ENCODE results near the gene SLC25A33. TPM values are rescaled to one million over a fixed set of nuclear protein-coding genes. Genes with fewer than 3 reads are reported as not detected.

SLC25A33 gene
- total RNA-seq, 1 donor from 2014 or later = 3.9 TPM

DNA sequence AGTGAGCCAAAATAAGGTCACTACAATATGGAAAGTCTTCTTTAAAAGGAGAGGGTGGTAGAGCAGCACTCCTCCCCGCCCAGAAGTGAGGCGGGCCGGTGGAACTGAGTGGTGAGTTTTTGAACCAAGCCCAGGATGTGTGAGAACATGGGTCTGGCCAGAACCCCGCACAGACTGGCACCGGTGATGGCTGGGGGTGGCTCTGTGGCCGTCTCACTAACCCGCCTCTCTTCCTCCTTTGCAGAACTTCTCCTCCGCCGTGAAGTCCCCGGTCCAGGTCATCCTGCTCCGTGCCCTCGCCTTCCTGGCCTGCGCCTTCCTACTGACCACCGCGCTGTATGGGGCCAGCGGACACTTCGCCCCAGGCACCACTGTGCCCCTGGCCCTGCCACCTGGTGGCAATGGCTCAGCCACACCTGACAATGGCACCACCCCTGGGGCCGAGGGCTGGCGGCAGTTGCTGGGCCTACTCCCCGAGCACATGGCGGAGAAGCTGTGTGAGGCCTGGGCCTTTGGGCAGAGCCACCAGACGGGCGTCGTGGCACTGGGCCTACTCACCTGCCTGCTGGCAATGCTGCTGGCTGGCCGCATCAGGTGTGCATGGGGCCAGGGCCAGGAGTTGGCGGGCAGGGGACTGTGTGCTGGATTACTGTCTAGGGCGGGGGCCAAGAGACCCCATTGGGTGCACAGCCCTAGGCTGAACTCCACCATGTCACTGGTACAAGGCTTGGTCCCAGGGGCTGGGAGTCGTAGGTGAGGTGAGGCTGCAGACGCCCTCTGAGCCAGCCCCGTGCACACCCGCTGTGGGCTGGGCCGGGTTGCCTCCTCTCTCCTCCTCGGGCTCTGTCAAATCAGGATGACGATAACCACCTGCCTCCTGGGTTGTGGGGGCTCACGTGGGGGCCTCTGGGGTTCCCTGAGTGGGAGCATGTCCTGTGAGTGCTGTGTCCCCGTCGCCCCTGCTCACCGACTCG, 61.9 kb downstream of the SLC25A33 start:
- DNase-seq (ENCODE audit: low spot score) = no peak

DNA sequence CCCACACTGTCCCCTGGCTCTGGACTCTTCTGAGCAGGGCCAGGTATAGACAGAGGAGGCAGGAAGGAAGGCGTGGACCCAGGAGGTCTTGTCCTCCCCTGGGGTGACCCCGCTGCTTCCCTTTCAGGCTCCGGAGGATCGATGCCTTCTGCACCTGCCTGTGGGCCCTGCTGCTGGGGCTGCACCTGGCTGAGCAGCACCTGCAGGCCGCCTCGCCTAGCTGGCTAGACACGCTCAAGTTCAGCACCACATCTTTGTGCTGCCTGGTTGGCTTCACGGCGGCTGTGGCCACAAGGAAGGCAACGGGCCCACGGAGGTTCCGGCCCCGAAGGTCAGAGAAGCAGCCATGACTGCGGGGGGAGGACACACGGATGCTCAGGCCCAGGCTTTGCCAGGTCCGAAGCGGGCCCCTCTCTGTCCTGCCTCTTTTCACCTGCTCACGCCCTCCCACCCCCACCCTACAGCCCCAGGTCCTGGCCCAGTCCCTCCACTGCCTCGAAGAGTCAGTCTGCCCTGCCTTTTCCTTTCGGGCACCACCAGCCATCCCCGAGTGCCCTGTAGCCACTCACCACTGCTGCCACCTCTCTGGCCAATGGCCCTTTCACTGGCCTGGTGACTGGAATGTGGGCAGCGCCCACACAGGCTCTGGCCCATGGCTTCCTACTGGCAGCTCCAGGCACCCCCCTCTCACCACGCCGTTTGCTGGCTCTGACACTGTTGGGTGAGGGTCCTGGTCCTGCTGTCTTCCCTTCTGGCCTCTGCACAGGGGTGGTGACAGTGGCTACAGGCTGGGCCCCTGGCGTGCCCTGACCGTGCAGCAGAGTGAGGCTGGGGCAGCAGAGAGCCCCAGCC, 62.9 kb downstream of the SLC25A33 start:
- no peak for DNase-seq (ENCODE audit: low spot score)

DNA sequence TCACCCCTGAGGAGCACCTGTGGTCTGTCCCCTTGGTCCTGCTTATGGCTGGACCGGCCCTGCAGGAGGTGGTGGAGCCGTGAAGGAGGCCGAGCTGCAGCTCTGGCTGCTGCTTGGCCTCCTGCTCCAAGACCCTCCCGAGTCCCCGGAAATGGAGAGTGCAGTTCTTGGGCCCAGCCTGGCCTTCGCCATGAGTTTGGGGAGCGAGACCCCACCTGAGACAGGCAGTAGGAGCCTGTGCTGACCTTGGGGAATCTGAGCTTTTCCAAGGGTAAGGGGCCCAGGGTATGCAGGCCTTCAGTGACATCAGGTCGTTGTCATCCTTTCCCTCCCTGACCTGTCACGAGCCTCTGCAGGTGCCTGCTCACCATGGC, 63.5 kb downstream of the SLC25A33 start:
- DNase-seq (ENCODE audit: low spot score) = no peak

DNA sequence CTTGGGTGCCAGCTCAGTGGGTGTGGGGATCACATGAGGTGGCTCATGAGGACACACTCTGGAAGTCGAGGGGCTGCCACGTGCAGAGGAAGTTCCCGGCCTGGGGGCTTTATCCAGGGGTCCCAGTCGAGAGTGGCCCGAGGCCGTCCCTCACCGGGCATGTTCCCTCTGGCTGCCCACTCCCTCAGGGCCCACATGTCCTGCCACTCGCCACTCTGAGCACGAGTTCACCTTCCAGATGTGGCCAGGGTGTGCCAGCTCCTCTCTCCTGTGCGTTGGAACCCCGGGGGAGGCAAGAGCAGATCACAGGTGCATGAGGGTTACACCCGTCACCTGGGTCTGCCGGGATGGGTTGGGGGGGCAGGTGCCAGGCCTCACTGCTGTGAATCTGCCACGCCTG, 64.0 kb downstream of the SLC25A33 start:
- no peak for DNase-seq (ENCODE audit: low spot score)

DNA sequence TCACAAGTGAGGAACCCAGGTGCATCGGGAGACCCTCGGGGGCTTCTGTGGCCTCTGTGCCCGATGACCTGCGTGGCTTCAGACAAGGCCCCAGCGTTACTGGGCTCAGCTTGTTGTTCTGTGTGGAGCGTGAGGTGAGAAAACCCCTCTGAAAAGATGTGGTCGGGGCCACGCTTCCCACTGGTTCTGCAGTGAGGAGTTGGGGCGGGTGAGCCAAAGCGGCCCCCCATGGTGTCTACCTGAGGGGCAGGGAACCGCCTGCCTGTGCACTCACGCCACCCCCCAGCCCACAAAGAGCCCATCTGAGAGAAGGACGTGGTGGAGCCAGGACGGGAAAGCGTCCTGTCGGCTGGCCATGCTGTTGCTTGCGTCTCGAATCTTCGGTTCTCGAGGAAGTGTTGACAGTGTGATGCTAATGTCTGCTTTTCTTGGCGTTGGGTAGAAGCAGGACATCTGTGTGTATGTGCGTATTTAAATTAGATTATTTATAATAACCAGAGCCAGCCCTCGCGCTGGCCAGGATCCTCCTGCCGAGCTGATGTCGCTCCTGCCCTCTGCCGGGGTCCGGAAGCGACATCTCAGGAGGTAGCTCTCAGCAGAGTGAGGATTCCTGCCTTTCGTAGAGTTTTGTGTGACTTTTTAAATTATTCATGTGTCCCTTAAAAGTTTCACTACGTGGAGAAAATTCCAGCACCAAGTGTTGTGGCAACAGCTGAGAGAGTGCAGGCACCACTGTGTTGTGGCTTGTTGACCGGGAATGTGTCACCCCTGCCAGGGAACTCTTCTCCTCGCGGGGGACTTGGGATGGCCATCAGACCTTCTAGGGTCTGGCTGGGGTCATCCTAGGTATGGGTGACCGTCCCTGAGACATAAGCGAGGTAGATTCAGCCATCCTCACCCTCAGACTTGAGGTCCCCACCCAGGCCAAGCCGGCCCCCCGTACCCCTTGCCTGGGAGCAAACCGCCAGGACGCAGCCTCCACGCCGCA, 64.8 kb downstream of the SLC25A33 start:
- DNase-seq (ENCODE audit: low spot score) = no peak

DNA sequence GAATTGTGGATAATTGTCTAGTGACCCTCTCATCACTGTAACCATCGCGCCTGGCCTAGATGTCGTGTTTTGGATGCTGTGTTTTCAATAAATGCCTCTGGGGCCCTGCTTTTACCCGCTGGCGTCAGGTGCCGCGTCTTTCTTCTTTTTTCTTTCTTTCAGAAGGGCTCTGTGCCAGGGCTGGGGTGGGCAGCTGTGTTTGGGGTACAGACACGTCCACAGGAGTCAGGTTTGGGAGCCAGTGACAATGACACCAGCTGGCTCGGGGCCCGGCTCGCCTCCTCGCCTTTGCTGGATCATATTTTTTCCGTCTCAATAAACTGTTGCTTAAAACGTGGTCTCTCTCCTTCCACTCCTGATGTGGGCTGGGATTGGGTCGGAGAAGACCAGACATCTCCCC, 65.6 kb downstream of the SLC25A33 start:
- no peak for DNase-seq (ENCODE audit: low spot score)

DNA sequence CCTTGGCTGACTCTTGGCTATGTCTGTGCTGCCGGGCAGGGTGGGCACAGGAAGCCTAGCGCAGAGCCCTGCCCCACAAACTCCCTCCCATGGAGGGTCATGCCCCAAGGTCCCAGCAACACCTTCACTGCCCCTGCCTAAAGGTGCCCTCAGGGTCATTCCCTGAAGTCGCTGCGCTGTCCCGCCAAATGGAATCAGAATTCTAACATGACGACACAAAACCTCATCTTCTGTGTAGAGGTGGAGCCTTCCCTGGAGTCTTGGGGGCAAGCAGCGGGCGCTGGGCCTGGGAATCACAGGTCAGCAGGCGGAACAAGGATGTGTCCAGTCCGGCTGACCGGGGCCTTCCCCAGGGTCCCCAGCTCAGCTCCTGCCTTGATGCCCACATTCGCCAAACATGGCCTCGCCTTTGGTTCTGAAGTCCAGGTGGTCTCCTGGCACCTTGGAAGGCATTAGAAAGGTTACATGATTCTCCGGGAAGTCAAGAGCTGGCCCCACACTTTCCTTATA, 66.7 kb downstream of the SLC25A33 start:
- no peak for DNase-seq (ENCODE audit: low spot score)

DNA sequence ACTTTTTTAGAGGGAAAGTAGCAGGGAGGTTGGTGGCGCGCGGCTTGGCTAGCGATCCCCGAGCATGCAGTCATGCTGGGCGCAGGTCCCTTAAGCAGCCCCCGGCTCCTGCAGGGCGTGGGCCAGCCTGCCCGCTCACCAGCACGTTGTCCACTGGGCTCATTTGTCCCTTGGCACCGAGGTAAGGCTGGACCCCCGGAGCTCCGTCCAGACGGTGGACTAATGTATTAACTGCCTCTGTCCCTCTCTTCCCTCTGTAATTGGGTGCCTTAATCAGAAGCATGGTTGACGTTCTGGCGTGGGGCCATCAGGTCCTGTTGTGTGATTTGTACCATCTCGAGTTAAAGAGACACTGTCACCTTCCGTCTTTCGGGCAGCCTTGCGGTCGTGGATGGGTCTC, 67.2 kb downstream of the SLC25A33 start:
- DNase-seq (ENCODE audit: low spot score) = no peak

DNA sequence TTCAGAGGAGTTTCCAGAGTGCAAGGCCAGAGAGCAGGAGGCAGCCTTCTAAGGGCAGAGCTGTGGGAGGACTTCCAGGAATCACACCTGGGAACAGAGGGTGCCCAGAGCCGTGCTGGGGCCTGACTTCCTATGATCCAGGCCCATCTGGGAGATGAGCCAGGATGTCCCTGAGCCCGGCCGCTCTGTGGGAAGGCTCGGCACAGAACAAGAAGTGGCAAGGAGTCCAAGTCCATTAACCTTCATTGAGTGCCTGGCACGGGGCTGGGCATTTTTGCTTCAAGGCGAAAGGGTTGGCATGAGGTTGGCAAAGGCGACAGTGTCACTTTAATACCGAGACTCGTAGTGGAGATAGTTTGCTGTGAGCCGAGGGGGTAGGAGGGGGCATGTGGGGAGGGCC, 67.7 kb downstream of the SLC25A33 start:
- no peak for DNase-seq (ENCODE audit: low spot score)

DNA sequence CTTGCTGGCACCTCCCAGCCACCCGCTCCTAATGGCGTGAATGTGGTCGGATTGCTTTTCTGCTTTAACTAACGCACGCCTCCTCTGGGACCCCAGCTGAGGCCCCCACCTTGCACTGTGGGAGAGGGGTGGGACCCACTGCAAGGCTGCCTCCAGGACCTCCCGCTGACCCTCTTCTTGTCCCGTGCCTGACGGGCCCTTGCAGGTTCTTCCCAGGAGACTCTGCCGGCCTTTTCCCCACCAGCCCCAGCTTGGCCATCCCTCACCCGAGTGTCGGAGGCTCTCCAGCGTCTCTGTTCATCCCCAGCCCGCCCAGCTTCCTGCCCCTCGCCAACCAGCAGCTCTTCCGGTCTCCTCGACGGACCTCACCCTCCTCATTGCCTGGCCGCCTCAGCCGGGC, 68.1 kb downstream of the SLC25A33 start:
- no peak for DNase-seq (ENCODE audit: low spot score)

DNA sequence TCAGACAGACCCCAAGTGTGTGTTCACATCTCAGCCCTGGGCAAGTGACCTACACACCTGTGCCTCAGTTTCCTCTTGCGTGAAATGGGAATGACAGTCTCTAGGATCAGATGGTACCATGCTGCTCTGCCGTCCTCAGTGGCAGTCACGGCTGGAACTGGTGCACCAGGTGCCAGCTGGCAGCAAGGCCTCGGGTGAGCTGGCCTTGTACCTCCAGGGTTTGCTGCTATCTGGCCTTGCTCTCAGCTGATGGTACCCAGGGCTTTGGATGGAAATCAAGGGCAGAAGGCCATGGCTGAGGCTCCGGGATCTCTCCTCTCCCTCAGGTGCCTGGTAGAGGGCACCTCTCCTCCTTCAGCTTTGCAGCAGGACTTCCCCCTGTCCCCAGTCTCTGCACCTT, 70.7 kb downstream of the SLC25A33 start:
- DNase-seq (ENCODE audit: low spot score) = no peak

DNA sequence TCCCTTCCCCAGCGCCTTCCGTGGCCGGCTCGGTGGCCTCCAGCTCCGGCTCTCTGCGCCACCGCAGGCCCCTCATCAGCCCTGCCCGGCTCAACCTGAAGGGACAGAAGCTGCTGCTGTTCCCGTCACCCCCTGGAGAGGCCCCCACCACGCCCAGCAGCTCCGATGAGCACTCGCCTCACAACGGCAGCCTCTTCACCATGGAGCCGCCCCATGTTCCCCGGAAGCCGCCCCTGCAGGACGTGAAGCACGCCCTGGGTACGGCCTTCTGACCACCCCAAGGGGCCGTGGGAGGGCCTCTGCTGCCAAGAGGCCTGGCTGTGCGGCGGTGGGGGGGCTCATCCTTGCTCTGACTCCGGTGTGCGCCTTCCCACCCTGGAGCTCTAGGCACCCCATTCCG, 71.3 kb downstream of the SLC25A33 start:
- no peak for DNase-seq (ENCODE audit: low spot score)

DNA sequence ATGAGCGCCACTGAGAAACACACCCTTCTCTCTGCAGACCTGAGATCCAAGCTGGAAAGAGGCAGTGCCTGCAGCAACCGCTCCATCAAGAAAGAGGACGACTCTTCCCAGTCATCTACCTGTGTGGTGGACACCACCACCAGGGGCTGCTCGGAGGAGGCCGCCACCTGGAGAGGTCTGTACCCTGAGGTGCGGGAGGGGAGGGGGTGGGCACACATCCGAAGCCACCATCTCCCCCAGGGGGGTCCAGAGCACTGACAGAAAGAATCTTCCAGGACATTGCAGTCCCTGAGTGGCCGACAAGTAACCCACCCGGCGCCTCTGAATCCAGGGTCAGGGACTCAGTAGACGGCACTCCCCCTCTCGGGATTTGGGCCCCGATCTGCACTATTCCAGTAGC, 72.5 kb downstream of the SLC25A33 start:
- DNase-seq (ENCODE audit: low spot score) = no peak

DNA sequence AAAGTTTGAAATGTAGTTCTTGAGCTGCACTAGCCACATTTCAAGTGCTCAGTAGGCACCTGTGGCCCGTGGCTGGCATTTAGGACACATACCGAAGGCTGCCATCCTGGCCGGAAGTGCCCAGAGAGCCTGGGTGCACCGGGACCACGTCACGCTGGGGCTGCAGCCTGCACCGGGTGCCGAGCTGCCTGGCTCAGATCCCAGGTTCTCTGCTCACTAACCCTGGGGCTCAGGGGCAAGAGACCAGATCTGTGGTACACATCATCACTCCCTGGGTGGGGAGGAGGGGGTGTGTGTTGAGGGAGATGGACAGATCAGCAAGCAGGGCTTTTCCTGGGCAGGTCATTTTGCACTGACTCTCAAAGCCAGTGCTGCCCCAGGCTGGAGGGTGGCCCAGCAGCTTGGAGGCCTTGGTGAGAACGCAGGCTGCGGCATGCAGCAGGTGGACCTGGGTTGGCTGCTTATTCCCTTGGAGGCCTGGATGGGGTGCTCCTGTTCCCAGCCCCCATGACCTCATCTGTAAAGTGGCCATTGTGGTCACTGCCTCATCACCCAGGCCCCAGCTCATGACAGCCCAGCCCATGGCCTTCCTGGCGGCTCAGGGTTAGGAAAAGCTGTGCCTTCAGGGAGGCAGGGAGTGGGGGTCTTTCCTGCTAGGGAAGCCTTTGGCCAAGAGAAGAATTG, 73.0 kb downstream of the SLC25A33 start:
- no peak for DNase-seq (ENCODE audit: low spot score)

DNA sequence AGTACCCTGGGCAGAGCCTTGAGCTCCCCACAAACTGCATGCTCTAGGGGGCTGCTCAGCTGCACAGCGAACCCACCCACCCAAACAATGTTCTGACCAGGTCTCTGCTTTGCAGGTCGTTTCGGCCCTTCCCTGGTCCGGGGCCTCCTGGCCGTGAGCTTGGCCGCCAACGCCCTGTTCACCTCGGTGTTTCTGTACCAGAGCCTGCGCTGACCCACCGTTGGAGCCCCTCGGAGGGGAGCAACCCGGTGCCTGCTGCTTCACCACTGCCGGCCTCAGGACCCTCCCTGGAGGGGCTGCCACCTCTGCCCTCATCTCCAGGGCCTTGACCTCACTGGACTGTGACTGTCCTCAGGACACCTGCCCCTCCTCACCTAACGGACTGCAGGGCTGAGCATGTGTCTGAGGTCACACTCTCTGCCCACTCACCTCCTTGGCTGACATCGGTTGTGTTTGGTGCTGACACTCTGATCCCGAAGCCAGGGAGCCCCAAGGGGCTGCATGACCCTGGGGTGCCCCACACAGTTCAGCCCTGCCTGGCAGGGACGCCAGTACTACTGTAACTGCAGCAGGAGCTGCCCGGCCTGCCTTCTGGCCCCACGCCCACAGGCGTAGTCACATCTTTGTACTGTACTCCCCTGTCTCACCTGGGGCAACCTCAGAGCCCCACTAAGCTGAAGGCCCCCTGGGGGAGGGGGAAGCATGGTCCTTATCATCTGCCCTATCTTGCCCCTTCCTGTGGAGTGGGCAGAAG, 73.8 kb downstream of the SLC25A33 start:
- no peak for DNase-seq (ENCODE audit: low spot score)

DNA sequence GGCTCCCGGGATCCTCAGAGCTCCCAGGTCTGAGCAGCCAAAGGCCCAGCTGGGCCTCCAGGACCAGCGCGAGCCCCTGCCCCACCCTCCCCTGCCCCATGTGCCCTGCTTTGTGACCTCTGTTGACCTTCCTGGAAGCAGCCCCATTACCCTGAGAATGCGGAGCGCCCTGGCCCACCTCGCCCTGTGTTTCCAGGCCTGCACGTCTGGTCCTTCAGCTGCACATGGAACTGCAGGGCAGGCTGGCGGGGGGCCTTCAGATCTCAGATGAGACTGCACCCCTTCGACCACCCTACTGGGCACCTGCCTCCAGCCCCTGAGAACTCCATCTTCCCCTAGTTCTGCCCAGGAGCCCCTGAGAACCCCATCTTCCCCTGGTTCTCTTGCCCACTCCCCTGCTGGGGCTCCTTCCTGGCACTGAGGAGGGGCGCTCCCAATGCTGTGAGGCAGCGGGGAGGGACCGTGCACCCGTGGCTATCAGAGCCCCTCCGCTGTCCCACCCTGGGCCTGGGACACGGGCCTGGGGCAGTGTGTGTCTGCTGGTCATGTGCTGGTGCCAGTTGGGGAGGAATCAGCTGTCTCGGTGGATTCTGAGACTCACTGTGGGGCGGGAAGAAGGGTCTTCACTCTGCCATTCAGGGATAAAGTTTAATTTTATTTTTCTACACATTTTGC, 74.5 kb downstream of the SLC25A33 start:
- DNase-seq (ENCODE audit: low spot score) = no peak

DNA sequence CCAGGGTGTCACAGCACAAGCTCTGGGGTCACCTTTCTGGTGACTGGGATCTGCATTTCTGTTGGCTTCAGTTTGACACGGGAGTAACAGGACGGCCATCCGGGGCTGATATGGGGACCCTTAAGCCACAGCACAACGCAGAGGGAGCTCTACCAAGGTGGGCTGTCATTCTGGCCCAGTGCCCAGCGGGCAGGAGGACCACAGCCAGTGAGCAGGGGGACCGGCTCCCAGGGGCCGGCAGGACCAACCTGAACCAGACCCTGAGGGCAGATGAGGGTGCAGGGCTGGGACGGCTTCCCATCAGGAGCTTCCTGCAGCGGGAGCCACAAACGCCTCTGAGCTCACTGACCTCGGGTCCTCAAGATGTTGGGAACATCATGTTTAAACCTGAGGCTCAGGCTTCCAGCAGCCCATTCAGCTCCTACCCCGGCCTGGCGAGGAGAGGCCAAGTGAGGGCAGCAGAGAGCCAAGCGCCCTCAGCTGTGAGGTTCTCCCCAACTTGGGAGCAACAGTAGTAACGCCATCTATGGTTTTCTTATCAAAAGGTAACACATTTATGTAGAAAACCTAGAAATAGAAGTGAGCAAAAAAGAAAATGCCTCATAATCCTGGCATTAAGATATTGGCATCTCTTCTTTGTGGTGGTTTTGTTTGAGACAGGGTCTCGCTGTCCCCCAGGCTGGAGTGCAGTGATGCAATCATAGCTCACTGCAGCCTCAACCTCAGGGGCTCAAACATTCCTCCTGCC, 76.2 kb downstream of the SLC25A33 start:
- no peak for DNase-seq (ENCODE audit: low spot score)

DNA sequence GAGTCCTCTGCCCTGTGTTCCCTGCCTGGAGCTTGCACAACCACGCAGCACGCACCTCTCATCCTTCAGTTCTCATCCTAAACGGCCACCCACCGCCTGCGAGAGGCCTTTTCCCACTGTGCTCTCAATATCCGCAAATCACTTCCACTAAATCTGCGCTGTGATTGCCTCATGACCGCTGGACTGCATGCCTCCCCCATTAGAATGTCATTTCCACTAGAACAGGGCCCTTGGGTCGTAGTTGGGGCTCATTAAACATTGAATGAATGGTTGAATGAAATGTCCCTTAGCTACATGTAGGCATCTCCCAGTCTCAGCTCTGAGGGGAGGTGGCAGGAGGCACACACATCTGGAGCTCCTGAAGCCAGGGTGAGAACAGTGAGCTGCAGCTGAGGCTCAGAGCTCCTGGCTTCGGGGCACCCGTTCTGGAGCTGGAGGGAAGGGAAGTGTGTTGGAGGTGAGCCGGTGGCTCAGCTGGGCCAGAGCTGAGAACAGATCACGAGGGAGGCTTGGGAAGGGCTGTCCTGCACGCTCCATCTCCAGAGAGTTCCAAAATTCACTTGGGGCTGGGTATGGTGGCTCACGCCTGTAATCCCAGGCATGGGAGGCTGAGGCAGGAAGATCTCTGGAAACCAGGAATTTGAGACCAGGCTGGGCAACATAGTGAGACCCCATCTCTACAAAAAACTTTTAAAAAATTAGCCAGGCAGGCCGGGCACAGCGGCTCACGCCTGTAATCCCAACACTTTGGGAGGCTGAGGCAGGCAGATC, 79.8 kb downstream of the SLC25A33 start:
- DNase-seq (ENCODE audit: low spot score) = no peak

Data from ureter (tissue), 1 donor.